ENCODE results near the gene CITED1. TPM values are rescaled to one million over a fixed set of nuclear protein-coding genes. Genes with fewer than 3 reads are reported as not detected.

The CITED1 gene
- total and polyA plus RNA-seq, 2 of the 4 experiments (the other 2 are of a cell fraction) = 0.18 to 0.24 TPM

- H3K27ac ChIP-seq (ENCODE audit: insufficient read depth, low read length) = no peak overlapping the region
- no peak overlapping the region for H2AK5ac ChIP-seq (ENCODE audit: low read depth, low read length)
- H3K18ac ChIP-seq (ENCODE audit: low read depth, low read length) = no peak overlapping the region
- H2AFZ ChIP-seq (replicated peaks; ENCODE audit: low read length, poor library complexity) = no peak overlapping the region
- ATAC-seq (ENCODE audit: low read depth) = no peak
- H3K79me1 ChIP-seq (ENCODE audit: low read depth in 1 of 2, low read length in 2 of 2) = peaks cover 22 to 63% of the 10 kb centered on the region in 2 experiments
- H3K23ac ChIP-seq (ENCODE audit: low read depth, low read length) = peak overlapping the region; percentile 42; the same call in 1 of the 2 replicates
- H2BK20ac ChIP-seq (ENCODE audit: low read depth, low read length) = no peak overlapping the region
- in situ Hi-C loops (cut with MboI; ENCODE audit: low sequenced_read_pairs) (no loop called here), dilution Hi-C loops (cut with HindIII; ENCODE audit: low sequenced_read_pairs, unreplicated experiment) (no loop called here), intact Hi-C loops (cut with micrococcal nuclease) (no loop called here)
- H3K4ac ChIP-seq (ENCODE audit: low read depth, low read length) = no peak overlapping the region
- no peak overlapping the region for H4K5ac ChIP-seq (ENCODE audit: low read depth, low read length)
- H3K9me3 ChIP-seq (ENCODE audit: control insufficient read depth, insufficient read depth, low read length) = no peaks in the 10 kb centered on the region
- no peak for TF ChIP-seq MAFK (IDR thresholded peaks at IDR 0.05; ENCODE audit: low read depth, low read length)
- TF ChIP-seq MXI1 (IDR thresholded peaks at IDR 0.05; ENCODE audit: borderline replicate concordance, low read depth, low read length) = no peak
- no peak for TF ChIP-seq NFE2L2 (IDR thresholded peaks at IDR 0.05; ENCODE audit: low read depth, low read length)
- no peak for TF ChIP-seq POLR2A (IDR thresholded peaks at IDR 0.05; ENCODE audit: low read depth, low read length)
- TF ChIP-seq SMC3 (IDR thresholded peaks at IDR 0.05; ENCODE audit: low read depth, low read length) = no peak
- peaks cover 51% of the 10 kb centered on the region for H3K36me3 ChIP-seq (ENCODE audit: control insufficient read depth, insufficient read depth, low read length)
- DNase-seq = no peak
- H3K56ac ChIP-seq (ENCODE audit: extremely low read depth, insufficient read depth, low read length) = no peak overlapping the region
- peaks cover 70% of the 10 kb centered on the region for H4K20me1 ChIP-seq (ENCODE audit: insufficient read depth, low read length)
- H2BK5ac ChIP-seq (ENCODE audit: low read depth, low read length, poor library complexity, severe bottlenecking) = no peak overlapping the region
- no peak overlapping the region for H3K14ac ChIP-seq (replicated peaks; ENCODE audit: low read depth, low read length)
- BruUV-seq (replicated peaks) = no TSS peak
- no peak overlapping the region for H2AK9ac ChIP-seq (replicated peaks; ENCODE audit: low read depth, low read length, poor library complexity)
- H2BK15ac ChIP-seq (ENCODE audit: low read depth, low read length) = no peak overlapping the region
- peaks cover 27% of the 10 kb centered on the region for H3K9me1 ChIP-seq (ENCODE audit: insufficient read depth, low read length)
- no peak overlapping the region for H4K8ac ChIP-seq (ENCODE audit: low read depth in 2 of 2, low read length in 2 of 2)
- peaks cover 9% of the 10 kb centered on the region; the same call in 1 of the 2 replicates for H3K27me3 ChIP-seq (ENCODE audit: control insufficient read depth, insufficient read depth, low read length)
- ChIA-PET CTCF (no interaction called here), POLR2A (ENCODE audit: unreplicated experiment) (no interaction called here)
- H3K4me2 ChIP-seq (ENCODE audit: low read depth, low read length) = peak overlapping the region; percentile 38; the same call in 1 of the 2 replicates
- no peak overlapping the region for H3K4me3 ChIP-seq (ENCODE audit: insufficient read depth, low read depth, low read length)
- H3K9ac ChIP-seq (ENCODE audit: low read depth, low read length) = no peak overlapping the region
- no peak overlapping the region for H2BK120ac ChIP-seq (ENCODE audit: low read depth, low read length)
- no peak overlapping the region for H4K91ac ChIP-seq (ENCODE audit: insufficient read depth, low read depth, low read length)
- no CpG with 5 or more reads among the region's 5 CpGs for WGBS, 2 experiments (ENCODE audit: extremely low coverage in 2 of 2, insufficient read length in 1 of 2)
- H3K4me1 ChIP-seq (ENCODE audit: control insufficient read depth, insufficient read depth, low read length) = peaks cover 24% of the 10 kb centered on the region
These were observed 31.2 kb downstream of the CITED1 start for GRCh38 chrX:72274526-72274925.
